GM18868 (cell line): ENCODE measurements around the gene WIZ.

Source experiments
- ATAC-seq: cut with Tn5 transposase; IDR thresholded peaks from one replicate; pipeline ENCODE4 v1.9.1; 2021; ENCODE audit warnings: mild to moderate bottlenecking, moderate library complexity; ENCODE audit not compliant: unreplicated experiment

The WIZ gene

DNA sequence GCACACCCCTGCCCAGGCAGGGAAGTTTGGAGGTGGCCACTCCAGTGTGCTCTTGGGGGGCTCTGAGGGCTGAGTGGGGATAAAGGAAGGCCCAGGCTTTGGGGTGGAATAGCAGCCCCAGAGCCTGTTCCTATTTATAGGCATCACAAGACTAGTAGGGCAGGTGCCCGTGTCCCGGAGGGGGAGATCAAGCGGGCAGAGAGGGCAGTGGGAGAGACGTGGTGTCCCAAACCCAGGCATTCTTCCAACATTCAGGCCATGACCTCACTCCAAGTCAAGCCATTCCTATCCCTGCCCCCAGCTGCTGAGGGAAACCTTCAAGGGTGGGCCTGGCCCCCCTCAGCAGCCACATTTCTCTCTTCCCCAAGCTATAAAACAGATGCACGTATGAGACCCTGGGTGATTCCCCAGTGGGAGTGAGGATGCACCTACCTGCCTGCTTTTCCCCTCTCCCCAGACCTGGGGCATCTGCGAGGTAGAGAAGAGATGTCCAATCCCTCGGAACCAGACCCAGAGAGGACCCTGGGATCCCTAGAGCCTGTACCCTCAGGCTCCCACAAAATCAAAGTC lies 3.9 kb downstream of the WIZ start:
- ATAC-seq, result no peak

DNA sequence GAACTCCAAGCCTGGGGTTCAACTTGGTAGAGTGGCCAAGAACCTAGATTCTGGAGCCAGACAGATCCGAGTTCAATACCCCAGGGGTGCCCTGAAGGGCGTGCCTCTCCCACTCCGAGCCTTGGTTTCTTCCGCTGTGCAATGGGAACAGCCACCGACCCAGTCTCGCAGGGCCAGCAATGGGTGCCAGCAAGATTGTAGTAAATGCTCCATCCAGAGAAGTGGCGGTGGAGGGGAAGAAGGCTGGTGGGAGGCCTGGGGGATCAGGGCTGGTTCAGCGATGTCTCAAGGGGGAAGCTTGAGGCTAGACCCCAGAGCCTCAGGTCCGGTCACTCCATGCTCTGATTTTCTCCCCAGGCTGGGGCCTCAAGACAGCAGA lies 4.5 kb downstream of the WIZ start:
- ATAC-seq, result no peak

DNA sequence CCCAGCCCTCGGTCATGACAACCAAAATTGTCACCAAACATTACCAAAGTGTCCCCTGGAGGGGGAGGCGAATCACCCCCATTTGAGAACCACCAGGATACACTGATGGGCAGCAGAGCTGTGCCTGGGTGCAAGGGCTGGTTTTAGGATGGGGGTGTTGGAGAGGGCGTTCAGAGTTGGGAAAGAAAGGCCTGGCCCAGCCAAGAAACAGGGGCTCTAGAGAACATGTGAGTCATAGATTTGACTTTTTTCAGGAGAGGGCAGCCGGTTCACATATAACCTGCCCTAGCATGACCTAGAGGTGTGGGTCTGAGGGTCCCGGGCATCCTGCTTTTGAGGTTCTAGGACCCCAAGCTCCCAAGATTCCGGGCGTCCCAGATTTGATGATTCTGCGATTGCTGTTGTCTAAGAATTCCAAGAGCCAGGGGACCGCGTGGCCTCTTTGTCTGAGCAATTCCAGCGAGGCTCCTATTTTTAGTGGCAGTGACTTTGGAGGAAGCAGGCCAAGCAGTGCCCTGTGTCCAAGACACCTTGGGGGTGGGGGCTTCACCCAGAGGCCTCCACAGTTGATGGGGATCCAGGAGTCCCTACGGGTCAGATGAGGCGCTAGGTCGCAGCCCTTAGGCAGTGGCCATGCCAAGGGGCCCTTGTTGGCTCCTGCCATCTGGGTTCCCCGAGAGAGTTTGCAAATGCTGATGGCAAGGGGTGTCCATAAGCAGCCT lies 5.1 kb downstream of the WIZ start:
- no peak for ATAC-seq

DNA sequence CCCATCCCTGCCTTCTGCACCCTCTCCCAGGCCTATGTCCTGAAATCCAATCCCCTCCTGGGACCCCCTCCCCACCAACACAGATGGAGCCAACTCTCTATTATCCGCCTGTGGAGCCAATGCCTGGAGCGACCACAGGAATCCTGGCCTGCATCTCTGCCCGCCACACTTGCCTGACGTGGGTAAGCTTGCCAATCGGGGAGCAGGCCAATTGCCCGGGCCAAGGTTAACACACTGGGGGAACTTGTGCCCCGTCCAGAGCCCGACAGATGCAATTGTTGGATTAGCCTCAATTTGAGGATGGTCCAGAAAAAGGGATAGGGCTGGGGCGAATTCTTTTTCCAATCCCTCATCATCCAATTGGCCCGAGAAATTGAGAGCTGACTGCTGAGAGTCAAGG lies 5.9 kb downstream of the WIZ start:
- ATAC-seq, result no peak

DNA sequence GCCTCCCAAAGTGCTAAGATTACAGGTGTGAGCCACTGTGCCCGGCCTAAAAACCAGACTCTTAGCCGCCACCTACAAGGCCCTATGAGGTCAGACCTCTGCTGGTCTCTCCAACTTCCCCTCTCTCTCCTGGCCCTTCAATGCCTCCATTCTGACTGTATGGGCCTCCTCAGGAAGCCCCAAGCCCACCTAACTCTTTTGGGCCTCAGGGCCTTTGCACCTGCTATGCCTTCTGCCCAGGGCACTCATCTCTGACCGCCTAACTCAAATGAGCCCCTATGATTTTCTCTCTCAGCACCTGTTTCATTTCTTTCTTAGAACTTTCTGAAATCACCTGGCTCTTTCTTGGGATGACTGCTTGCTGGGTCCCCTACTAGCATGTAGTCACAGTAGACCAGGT lies 6.4 kb downstream of the WIZ start:
- ATAC-seq, result no peak

DNA sequence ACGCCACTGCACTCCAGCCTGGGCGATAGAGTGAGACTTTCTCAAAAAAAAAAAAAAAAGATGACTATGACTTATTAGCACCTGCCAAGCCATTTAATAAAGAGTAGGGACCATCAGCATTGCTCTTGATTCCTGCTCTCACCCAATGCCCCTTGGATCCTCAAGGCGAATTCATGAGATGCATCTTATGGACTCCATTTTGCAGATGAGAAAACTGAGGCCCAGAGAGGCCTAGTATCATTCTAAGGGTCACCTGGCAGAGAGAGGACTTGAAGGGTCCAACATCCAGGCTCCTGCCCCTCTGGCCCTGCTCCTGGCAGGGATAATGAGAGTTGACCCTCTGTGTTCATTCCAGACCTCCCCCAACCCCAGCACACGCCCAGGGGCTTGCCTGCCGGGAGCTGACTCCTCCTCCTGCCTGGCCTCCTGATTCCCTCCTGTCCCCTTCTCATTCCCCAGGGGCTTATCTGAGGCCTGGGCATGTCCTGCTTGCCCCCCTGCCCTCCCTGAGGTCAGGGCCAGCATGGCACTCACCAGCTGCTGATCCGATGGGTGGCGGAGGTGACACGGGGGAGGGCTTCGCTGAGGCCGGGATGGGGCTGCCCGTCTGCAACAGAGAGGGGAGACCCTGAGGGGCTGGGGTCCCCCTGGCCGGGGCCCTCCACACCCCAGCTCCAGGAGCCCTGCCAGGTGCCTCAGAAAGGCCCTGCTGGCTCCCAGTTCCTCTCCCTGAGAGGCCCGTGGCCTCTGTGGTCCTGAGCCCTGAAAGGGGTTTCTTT lies 7.4 kb downstream of the WIZ start:
- no peak for ATAC-seq

DNA sequence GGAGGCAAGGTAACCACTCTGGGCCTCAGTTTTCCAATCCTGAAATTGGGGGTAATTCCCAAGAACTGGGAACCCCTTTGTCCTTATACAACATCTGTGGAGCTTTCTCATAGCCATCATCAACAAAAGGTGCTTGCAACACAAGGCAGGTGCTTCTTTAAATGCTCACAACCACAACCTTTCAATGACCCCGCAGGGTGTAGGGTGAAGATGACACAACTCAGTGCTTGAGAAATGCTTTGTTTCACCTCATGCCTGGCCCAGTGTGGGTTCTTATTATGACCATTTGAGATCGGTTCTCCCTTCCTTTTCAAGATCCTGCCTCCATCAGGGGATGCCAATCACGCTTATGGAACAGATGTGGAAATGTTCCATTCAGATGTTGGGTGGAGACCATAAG lies 8.4 kb downstream of the WIZ start:
- no peak for ATAC-seq

DNA sequence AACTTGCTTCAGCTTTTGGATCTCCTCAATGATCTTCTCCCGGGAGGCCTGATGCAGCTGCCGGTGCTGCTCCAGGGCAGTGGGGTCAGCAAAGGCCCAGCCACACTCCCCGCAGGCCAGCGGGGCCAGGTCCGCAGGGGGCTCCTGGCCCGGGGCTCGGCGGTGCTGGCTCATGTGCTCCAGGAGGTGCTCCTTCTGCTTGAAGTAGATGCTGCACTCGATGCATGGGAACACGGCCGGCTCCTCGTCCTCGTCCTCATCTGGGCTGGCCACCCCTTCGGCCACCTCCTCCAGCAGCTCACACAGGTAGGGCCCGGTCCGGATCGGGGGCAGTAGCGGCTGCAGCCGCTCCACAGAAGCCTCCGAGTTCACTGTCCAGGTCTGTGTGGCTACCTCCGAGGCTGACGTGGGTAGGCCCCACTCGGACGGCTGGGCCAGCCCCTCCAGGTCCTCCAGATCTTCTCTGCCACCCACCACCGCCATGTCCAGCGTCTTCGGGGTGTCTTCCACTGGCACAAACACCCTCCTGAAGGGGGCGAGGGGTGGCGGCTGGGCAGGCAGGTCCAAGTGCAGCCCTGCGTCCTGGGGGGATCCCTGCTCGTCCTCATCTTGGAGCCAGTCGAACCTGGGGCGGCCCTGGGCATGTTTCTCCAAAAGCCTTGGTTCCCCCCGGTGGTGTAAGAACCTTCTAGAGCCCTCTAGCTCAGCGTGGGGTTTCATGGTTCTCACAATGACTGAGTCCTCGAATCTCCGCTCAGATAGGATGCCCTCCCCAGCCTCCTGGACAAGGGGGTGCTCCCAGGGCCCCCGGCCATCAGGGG lies 9.7 kb downstream of the WIZ start:
- no peak for ATAC-seq

DNA sequence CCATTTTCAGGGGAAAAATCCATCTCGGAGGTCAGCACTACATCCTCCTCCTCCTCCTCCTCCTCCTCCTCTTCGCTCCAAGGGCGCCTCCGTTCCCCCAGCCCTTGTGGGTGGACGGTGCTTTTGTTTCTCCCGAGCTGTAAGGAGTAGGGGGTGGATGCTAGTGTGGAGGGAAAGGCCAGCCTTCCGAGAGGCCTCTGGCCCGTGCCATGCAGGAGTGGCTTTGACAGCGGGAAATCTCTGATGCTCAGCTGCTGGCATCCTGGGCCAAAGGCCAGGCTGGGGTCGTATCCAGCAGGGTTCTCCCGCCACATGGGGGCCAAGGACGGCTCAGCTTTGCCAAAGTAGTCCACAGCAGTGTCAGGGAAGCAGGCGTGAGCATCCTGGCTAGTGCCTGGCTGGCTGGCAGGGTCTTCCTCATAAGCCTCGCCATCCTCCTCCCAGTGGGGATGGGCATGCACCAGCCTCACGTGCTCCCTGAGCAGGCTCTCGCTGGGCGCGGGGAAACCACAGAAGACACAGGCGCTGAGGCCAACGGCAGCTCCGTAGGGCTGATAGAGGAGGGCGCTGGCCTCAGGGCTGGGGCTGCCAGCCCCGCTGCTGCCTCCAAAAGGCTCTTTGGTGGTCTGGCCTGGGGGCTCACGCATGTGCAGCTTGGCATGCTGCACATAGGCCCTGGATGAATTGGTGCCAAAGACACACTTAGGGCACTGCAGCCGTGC lies 10.5 kb downstream of the WIZ start:
- no peak for ATAC-seq

DNA sequence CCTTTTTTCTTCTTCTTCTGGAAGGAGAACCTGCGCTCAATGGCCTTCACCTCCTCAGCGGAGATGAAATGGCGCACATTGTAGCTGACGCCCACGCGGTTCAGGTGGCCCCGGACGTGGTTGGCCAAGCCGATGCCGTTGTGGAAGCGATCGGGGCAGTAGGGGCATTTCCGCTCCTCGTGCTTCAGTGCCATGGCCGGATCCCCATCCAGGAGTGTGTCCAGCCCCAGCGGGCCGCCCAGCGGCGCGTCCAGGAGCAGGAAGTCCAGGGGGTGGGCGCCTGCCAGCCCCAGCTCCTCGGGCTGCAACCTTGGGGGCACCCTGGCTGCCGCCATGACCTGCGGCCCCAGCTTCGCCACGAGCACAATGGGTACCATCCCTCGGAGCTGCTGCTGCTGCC lies 11.2 kb downstream of the WIZ start:
- no peak for ATAC-seq

DNA sequence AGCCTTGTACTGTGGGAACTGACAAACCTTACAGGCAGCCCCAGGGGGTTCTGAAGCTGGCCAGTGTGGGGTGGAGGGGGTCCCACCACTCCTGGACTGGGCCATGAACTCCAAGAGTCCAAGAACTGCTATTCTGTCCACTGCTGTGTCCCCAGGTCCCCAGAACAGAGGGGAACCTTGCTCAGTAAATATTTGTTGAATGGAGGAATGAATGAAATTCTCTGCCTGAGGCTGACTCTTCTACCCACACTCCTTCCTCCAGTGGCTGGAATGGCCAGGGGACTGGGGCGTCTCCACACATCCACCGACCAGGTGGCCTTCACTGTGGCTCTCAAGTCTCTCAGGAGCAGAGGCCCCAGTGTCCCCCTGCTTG lies 11.6 kb downstream of the WIZ start:
- ATAC-seq, result no peak

DNA sequence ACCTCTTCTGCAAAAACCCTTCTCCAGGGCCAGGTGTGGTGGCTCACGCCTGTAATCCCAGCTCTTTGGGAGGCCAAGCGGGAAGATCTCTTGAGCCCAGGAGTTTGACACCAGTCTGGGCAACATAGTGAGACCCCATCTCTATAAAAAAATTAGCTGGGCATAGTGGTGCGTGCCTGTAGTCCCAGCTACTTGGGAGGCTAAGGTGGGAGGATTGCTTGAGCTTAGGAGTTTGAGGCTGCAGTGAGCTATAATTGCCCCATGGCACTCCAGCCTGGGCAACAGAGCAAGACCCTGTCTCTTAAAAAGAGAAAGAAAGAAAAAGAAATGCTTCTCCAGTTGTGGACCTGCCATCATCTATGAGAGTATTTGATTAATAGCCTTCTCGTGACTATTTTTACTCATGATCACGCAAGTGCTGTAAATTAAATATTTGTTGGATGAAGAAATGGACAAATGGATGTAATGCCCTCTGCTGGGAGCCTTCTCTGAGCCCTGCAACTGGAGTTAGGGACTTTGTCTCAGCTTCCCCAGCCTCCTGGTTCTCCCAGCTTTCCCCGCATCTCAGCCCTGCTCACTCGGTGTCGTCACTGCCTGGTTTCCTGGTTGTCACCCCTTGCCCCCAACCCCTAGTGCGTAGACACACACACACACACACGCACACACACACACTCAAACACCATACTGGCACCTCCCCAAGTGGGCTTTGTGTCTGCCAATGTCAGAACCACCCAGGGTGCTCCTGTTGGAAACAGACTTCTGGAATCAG lies 12.2 kb downstream of the WIZ start:
- ATAC-seq, result no peak

DNA sequence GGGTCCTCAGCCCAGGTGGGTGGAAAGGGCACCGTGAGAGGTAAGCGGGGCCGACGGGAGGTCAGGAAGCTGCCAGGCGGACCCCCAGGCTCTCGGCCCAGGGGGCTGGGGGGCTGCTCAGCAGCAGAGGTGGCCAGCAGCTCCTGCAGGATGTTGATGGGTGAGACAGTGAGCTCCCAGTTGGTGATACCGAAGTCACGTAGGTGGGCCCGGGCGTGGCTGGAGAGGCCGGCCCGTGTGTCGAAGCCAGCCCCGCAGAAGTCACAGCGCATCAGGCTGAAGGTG lies 13.0 kb downstream of the WIZ start:
- no peak for ATAC-seq

DNA sequence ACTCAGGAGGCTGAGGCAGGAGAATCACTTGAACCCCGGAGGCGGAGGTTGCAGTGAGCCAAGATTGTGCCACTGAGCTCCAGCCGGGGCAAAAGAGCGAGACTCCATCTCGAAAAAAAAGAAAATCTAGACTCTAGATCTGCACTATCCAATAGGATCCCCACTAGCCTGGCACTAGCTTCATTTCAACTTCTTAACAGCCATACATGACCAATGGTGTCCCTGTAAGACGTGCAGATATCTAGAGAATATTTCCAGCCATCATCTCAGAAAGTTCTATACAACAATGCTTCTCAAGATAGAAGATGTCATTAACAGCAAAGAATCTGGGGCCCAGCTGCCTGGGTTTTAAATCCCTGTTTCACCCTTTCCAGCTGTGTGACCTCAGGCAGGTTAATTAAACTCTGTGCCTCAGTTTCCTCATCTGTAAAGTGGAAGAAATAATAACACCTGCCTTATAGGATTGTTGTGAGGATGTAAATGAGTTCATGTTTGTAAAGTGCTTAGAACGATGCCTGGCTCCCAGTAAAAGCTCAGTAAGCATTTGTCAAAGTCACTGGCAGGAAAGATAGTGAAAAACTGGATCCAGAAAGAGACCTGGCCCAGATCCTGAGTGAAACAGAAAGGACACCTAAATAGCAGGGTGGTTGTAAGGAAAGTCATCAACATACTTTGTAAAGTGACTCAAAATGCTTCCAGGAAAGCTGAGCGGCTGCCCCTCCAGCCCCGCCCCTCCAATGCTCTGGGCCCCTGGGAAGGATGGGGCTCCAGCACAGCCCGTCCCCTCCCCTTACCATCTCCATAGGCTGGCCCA lies 13.5 kb downstream of the WIZ start:
- ATAC-seq, result no peak

DNA sequence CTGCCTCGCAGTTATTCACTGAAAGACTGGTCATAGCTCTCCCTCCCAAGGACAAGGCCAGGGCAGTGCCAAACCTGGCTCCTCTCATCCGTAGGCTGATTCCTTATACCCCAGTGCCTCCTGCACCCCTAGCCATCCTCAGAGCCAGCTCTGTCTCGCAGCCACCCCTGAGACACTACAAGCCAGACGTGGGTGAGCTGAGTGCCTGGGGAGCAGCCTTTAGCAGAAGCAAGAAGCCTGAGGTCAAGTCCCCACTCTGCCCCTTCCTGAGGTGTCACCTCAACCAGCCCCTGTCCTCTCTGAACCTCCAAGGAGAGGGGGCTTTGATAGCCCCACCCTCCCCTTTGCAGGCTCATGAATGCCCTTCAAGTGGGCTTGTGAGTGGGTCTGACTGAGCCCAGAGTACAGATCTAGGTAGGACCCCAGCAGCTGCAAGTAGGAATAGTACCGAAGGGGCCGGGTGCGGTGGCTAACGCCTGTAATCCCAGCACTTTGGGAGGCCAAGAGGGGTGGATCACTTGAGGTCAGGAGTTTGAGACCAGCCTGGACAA lies 16.2 kb downstream of the WIZ start:
- no peak for ATAC-seq

DNA sequence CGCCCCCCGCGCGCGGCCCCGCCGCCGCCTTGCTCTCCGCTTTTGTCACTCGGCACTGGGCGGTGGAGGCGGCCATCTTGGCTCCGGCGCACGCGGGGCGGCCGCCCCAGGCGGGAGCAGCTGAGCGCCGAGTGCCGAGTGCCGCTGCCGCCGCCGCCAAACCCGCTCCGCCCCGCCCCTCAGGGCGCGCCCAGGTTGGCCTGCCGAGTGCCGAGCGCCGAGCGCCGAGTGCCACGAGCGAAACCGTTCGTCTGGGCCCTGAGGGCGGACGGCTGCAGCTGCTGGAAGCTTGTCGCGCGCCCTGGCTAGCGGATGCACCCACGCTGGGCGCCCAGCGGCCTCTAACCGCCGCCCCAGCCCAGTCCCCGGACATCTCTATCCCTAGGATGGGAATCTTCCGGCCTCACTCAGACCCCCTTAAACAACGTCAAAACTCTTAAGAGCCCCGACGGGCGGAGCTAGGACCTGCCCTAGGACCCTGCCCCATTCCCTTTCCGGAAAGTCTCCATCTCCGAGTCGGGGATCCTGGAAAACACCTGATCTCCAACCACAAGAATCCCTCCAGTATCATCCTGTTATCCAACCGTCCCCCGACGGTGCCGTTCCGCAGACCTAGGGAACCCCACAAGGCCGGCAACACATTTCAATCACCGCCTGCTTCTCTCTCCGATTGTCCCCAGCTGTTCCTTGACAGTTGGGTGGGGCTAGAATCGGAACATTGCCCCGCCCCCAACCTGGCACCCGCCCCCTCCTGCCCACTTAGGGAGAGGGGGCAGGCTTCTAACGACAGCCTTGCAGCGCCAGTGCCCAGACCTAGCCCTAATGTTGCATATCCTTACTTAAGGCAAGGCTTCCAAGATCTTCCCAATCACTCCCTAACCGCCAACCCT lies 16.9 kb downstream of the WIZ start:
- peak; percentile 75 for ATAC-seq

DNA sequence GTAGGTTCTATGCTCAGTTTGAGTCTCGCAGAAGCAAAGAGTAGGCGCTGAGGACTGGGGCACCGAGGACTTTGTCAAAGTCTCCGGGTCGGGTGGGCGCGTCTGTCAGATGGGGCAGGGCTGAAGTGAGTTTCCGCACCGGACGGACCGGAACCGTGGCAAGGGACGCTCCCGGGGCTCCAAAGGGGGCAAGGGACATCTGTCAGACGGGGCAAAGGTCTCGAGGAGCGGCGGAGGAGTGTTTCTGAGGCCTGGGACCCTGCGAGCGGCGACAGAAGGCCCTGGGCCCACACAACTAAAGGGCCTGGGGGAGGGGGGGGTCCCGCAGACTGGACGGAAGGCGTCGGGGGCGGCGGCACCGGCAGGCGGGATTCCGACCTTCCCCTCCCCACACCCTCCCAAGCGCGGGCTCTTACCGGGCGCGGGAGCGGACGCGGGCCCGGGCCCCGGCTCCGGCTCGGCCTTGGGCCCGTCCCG lies 17.7 kb downstream of the WIZ start:
- no peak for ATAC-seq

DNA sequence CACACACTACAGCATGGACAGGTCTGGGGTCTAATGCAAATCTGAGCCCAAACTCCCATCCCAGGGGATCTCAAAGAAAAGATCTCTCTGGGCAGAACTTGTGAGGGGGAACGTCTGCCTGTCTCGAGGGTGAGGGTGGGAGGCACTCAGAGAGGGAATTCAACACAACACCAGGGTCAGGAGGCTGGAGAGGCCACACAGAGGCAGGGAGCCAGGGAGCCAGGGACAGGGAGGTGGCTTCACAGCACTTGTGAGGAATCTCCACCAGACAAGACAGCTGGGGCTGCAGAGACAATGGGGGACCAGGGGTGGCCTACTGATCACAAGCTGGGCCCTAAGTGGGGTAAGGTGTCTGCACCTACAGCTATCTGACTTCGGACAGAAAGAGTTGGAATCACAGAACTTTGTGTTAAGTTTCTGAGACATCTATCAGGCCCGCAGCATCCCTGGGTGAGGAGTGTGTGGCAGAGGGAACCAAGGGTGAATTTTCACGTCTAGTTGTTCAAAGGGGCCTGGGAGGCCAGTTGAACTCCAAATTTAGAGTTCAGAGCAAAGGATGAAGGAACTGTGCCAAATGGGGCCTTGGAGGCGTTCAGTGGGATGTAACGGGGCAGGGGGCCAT lies 18.2 kb downstream of the WIZ start:
- no peak for ATAC-seq
